Stimulated activated naive CD4-positive, alpha-beta T cell (primary cell): ENCODE data around the gene AQR.
"Not testable (repeated sequence)": the region's sequence is repeated elsewhere in the genome, so short reads cannot be mapped to it uniquely, and the experiment has no call there.

Experiments
- DNase-seq, 6 experiments: peaks; one replicate each; lab custom pipeline; 2025; lab: John Stamatoyannopoulos, UW

The AQR gene

DNA sequence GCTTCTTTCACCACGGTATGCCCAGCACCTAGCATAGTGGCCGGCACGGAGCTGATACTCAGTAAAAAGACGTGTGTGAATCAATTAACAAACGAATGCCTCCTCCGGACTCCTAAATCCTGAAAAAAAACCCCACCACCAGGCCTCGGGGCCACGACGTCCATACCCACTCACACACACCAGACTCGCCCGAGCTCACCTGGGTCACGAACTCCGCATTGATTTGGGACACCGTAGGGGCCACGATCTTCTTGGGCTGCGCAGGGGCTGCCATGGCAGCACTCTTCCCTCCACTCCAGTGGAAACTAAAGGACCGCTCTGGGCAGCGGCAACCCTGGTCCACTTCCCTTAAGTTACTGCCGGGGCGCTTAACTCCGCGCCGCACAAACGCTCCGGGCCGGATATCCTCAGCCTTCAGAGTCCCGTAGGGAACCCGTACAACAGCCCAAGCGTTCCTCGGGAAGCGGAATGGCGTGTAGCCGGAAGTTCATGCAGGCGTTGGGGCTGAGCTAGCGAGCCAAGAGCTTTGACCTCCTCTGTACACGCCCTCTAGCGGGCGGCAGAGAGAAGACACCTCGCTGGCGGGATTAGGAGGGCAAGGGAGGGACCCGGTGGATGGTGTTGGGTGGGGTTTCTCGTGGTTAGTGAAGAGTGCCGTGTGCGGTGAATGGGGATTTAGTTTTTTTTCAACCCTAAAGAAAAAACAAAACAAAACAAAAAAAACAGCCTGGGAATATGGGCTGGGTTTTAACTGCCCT, at the start of gene AQR:
Gene AQR (minus strand): TSS at position 403 of the 758 bp plus-strand sequence. CDS start 129 bp downstream, at position 274.
- DNase-seq, result peak; percentile 76 to 91 (median 86)

DNA sequence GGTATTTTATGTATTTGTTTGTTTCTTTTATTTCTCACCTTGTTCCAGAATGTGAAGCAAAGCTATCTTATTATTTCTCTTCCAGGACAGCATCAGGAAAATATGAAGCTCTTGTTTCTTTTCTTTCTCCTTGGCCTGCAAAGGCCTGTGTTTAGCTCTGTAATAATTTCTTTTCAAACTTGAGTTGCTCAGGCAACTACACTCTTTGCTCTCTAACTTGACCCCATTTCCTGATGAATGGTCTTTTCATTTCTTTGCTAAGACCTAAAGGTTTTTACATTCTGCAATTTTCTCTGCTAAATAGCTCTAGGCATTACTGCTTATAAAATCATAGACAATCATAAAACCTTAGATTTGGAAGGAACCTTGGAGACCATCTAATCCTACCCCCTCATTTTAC, 44.7 kb upstream of the AQR start:
- no peak for DNase-seq

DNA sequence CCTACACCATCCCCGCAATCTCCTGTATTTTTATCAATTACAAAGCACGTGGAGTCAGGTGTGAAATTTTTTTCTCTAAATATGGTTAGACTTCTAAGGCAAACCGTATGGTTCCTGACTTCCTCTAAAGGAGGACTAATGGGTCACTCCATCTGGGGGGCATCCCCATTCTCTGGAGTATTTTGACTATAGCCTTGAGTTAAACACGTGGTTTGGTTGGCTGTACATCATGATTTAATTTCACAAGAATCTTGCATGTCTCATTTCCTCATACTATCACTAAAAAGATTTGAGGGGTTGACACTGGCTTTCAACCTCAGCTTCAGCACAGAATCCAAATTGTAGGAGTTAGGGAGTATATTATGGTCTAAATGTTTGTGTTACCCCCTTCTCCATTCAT, 43.8 kb upstream of the AQR start:
- no peak for DNase-seq

DNA sequence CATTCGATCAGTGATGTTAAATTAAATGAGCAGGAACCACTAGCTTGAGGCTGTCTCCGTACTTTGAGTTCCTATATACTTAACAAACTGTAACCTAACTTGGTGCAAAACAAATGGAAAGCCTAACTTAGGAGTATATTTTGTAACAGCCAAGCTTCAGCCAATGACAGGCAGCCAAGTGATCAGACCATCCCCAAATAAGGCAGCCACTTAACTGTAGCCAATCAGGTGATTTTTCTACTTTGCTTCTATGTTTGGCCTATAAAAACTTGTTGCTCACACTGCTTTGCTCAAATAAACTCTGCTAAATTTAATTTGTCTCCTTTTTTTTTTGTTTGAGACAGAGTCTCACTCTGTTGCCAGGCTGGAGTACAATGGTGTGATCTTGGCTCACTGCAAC, 37.9 kb upstream of the AQR start:
- no peak for DNase-seq

DNA sequence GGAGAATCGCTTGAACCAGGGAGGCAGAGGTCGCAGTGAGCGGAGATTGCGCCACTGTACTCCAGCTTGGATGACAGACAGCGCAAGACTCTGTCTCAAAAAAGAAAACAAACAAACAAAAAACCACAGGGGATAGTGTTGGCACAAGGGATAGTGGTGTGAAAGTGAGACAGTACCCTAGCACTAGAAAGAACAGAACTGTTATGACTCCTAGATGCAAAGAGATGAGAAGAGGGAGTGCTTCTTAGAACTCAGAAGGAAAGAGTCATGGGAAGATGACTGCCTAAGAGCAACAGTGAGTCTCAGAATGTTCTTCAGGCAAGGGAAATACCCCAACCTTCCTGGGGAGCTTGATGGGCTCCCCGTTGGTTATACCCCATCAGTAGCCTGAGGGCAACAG, 36.4 kb upstream of the AQR start:
- no peak for DNase-seq

DNA sequence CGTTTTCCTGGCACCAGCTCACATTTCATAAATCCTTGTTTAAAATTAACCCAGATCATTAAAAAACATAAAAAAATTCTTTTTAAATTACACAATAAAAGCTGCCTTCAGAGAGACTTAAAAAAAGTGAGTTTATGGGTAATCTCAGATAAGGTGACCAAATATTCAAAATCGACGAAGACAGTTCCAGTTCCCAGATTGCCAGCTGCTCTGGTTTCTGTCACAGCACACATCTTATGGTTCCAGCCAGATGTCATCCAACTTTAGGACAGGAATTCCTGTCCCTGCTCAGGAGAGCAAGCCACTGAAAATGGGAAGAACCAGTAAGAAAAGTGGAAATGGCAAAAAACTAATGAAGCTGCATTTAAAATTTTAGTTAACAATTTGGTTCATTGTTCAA, 34.4 kb upstream of the AQR start:
- no peak for DNase-seq

DNA sequence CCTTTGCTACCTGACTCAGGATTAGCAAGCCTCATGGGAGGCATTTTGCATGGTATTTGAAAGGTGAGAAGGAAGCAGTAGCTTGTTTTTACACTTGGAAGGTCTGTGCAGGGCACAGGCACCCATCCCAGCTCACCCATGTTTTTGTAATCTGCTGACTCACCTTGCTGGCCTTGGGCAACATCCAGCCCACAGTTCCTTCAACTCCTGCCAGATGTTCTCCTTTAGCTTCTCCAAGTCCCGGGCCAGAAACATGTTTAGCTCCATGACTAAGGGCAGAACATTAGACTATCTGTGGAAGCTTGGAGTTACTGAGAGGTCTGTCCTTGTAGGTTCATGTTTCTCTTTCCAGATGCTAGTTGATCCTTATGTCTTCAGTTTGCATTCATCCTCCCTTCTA, 31.0 kb upstream of the AQR start:
- DNase-seq, result no peak

DNA sequence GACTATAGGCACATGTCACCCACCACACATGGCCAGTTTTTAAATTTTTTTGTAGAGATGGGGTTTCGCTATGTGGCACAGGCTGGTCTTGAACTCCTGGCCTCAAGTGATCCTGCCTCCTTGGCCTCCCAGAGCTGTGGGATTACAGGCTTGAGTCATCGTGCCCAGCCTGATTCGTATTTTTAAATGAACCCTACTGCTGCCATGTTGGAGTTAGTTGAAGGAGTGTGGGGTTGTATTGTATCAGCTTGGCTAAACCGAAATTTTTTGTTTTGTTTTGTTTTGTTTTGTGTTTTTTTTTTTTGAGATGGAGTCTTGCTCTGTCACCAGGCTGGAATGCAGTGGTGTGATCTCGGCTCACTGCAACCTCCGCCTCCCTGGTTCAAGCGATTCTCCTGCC, 30.4 kb upstream of the AQR start:
- no peak for DNase-seq

DNA sequence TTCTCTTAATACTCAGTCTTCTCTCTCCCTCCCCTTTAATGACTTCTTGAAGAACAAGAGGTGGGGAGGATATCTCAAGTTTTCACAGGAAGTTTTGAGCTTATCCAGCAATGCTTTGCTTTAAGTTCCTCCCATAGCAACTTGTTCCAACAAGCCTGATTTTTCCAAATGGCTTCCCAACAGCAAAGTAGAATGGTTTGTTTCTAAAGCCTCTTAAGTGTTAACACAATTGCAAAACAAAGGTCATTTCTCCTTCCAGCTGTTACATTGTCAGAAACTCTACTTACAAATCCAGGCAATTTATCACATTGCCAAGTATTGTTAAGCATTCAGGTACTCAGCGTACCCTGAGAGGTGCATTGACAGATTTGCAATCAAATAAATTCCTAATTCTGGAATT, 25.4 kb upstream of the AQR start:
- no peak for DNase-seq

DNA sequence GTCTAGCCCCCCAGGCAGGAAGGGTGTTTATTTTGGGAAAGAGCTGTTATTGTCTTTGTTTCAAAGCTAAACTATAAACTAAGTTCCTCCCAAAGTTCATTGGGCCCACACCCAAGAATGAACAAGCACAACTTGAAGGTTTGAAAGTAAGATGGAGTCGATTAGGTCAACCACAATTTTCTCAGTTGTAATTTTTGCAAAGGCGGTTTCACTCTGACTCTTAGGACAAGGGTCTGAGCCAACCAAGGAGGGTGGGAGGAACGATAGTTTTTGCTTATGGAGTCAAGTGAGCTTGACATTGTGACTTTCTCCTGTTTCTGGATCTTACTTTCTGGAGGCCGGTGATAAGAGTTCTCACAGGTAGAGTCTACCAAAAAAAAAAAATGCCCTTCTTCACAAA, 24.3 kb upstream of the AQR start:
- DNase-seq, result no peak

DNA sequence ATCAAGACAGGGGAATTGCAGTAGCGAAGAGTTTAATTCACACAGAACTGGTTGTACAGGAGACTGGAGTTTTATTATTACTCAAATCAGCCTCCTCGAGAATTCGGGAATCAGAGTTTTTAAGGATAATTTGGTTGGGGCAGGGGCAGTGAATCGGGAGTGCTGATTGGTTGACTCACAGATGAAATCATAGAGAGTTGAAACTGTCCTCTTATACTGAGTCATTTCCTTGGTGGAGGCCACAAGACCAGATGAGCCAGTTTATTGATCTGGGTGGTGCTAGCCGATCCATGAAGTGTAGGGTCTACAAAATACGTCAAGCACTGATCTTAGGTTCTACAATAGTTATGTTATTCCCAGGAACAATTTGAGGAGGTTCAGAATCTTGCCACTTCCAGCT, 23.9 kb upstream of the AQR start:
- no peak for DNase-seq

DNA sequence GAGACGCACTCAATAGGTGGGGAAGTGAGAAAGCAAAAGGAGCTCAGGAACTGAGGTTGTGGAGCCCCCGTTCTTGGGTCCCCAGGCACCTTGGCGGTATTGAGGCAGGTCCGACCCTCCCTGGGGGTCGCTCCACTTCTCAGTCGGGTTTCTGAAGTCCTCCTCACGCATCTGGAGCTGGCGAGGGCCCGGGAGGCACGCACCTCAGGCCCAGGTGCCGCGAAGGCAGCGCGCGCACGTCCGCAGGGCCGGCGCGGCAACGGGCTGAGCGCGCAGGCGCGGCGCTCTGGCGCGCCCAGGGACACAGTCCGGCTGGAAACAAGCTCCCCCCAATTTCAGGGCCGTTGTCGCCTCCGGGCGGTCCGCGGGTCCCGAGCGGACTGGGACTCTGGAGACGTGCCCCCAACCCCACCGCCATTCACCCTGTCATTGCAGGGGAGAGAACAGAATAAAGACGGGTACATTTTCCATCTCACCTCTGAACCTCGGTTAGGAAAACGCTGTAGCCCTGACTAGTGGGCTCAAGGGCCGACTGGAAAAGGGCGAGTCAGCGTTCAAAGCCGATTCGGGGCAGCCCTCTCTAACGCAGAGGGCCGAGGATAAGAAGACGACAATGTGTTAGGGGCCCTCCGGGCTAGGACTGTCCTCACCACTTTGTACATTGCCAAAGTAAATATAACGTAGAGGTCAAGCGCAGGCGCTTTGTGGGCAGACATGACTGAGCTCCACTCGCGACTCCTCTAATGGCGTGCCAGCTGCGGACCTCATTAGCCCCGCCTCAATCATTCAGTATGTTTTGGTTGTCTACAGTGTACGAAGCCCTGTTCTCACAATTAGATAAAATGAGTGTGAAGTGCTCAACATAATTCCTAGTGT, 18.7 kb upstream of the AQR start, which contains the start of gene ZNF770:
Gene ZNF770 (minus strand): TSS at position 261 of the 876 bp plus-strand sequence. CDS start 4,853 bp downstream, outside the sequence.
- peak; percentile 67 to 92 (median 80) for DNase-seq

DNA sequence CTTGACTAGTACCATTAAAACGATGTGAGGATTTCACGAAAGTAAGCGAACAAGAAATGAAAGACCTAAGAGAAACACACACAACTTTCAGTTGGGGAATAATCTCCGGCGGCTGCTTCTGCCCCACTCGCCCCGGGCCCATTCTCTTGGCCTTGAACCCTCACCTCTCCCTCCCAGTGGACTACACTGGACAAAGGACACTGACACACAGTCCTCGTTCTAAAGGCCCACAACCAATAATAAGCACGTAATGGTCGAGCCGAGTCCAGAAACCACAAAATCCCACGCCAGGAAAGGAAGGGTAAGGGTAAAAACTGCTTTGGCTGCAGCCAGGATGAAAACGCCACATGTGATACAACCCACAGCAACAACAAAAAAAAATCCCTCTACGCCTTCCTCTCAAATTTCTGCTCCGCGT, 18.1 kb upstream of the AQR start:
- DNase-seq, result peak in 1 of 6 experiments; percentile 34

DNA sequence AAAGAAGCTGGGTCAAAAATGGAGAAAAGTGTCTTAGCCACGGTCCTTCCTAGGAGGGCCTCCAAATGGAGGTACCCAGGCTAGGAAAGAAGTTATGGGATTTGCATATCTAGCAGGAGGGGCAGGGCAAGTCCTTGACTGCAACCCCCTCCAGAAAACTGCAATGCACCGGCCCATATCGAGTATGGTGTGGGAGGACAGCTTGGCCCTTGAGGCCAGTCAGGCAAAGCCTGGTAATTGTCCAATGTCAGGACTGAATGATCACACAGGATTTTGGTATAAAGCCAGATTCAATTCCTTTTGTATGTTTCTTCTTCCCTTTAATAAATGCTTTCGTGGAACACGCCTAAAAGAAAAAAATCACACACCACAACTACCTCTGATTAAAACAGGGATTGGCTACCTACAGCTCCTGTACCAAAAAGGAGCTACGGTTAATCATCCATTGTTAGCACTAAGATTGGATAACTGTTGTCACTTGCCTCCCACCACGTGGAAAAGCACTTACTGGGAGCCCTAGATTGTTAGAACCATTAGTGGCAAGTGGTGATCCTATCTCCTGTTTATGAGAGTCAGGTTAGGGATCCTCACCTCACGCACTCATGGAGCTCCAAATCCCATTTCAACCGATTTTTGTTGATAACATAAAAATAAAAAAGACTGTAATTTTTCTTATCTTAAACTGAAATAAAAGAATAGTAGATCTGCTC, 17.4 kb upstream of the AQR start:
- no peak for DNase-seq

DNA sequence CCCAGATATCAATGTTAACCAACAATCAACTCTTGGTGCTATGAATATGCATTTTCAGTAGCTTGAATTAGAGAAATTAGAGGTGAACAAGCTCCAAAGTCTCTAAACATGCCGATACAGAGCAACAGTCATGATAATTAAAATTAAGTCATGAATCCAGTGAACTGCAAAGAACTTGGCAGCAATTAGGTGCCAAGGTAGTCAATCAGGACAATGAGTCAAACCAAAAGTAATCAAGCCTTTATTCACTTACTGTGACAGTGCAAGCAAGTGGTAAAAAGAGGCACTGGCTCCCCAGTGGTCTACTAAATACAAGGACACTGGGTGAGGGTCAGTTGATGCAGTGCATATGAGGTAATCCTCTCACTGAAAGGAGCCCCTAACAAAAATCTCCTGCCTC, 16.8 kb upstream of the AQR start:
- no peak for DNase-seq

DNA sequence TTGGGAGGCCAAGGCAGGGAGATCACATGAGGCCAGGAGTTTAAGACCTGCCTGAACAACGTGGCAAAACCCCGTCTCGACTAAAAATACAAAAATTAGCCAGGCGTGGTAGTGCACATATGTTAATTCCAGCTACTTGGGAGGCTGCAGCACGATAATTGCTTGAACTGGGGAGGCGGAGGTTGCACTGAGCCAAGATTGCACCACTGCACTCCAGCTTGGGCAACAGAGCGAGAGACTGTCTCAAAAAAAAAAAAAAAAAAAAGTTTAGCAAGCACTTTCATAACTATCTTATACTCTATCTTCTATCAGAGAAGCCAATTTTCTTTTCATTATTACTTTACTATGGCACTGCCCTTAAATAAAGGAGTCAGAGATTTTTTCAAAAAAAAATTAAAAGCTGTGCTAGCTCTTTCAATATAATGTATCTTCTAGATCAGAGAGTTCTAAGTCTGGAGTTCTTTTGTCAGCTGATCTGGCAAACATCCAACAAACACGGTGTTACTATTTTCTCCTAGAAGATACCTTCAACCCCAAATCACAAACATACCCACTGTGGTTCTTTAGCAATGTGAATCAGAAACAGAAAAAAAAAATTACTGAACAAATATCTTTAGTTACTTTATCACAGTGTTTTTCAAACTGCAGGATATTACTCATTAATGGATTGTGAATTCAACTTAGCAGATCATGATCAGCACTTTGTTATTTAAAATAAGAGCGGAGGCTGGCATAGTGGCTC, 15.5 kb upstream of the AQR start:
- peak in 2 of 6 experiments; percentile 4 to 5 for DNase-seq

DNA sequence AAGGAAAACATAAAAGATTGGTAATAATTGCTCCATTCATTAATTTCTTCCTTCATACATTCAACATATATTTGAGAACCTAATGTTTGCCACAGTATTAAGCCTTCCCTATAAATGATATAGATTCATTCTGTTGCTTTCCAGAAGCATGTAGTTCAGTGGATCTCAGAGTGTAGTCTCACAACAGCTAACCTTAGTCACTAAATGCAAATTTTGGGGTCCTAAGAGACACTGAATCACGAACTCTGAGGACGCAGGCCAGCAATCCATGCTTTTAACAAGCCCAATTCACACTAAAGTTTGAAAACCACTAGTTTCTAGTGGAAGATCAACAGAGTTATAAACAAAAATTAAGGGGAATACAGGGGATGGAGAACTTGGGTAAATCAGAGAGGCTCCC, 7.2 kb upstream of the AQR start:
- no peak for DNase-seq

DNA sequence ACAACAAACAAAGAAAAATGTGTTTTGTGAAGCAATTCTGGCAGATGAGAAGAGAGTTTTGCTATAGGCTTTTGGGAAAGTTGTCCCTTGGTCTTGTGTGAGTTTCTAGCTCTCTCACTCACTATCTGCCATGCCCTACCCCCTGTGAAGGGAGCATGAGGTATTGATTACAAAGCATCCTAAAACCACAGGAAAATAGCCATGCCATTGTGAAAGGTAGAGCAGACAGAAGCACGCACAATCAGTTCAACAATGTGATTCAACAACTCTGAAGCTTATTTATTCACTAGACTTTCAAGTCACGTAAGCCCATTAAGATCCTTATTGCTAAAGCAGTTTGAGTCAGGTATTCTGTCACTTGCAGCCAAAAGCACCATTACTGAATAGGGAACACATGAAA, 6.5 kb upstream of the AQR start:
- DNase-seq, result no peak

DNA sequence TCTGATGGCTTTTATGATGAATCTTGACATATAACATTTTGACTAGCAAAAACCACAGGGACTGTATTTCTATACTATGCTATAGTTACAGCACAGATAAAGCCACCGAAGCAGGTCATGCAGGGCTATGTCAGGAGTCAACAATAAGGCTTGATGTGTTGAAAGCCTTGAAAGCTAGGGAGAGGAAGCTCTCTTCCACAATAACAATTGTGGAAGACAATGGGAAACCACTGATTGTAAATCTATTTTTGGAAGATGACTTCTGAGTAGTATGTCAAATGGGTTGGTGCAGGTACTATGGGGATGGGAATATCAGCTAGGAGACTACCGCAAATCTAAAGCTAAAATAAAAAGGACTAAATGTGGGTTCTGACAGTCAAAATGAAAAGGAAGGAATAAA, 4.0 kb upstream of the AQR start:
- no peak for DNase-seq

DNA sequence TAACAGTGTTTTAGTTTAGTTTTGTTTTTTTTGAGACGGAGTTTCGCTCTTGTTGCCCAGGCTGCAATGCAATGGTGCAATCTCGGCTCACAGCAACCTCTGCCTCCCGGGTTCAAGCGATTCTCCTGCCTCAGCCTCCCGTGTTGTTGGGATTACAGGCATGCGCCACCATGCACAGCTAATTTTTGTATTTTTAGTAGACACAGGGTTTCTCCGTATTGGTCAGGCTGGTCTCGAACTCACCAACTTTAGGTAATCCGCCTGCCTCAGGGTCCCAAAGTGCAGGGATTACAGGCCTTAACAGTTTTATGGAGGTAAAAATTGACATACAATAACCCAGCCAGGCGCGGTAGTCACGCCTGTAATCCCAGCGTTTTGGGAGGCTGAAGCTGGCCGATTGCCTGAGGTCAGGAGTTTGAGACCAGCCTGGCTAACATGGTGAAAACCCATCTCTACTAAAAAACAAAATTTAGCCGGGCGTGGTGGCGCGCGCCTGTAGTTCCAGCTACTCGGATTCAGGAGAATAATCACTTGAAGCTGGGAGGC, 629 bp upstream of the AQR start:
- not testable (repeated sequence) for DNase-seq

DNA sequence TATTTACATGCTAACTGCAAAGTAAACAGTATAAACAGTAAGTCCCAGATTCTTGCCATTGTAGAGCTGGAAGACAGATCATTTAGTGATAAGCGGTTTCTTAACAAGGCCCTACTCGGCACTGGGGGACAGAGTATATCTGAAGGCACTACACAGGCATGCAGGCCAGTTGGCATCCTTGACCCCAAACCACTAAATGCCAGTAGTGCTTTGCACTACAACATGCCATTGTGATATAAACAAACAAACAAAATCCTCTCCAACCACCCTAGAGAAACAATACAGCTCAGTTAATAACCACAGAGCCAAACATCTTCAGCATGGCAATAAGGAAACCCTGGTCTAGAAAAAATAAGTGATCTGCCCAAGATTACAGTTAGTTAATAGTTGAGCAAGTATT, 5.3 kb downstream of the AQR start:
- DNase-seq, result no peak

DNA sequence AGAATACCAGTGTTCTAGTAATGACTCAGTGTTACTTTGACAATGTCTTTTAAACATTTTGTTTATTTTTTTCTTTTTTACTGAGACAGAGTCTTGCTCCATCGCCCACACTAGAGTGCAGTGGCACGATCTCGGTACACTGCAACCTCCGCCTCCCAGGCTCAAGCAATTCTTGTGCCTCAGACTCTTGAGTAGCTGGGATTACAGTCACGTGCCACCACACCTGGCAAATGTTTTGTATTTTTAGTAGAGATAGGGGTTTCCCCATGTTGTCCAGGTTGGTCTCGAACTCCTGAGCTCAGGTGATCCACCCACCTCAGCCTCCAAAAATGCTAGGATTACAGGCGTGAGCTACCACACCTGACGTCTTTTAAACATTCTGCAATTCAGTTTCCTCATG, 15.7 kb downstream of the AQR start:
- no peak for DNase-seq
